HEK293T (cell line): Measurements from ENCODE around the gene SERTAD4.

Experiments
- ARNT ChIP-seq: fragments of 450-650 bp; IDR thresholded peaks from 2 replicates; pipeline ENCODE4 v1.6.1; 2017; ENCODE audit warnings: mild to moderate bottlenecking
- ELF4 ChIP-seq: fragments of 450-650 bp; IDR thresholded peaks from 2 replicates; pipeline ENCODE4 v1.6.1; 2017; ENCODE audit warnings: antibody characterized with exemption
- FOXA1 ChIP-seq: fragments of 450-650 bp; IDR thresholded peaks from 2 replicates; pipeline ENCODE4 v1.6.1; 2016; ENCODE audit warnings: mild to moderate bottlenecking
- FOXK2 ChIP-seq: fragments of 450-650 bp; IDR thresholded peaks from 2 replicates; pipeline ENCODE4 v1.6.1; 2016; ENCODE audit warnings: mild to moderate bottlenecking
- FOXM1 ChIP-seq: fragments of 450-650 bp; IDR thresholded peaks from 2 replicates; pipeline ENCODE4 v1.6.1; 2017; ENCODE audit warnings: mild to moderate bottlenecking, borderline replicate concordance
- NFRKB ChIP-seq: fragments of 450-650 bp; IDR thresholded peaks from 2 replicates; pipeline ENCODE4 v1.6.1; 2016; ENCODE audit warnings: mild to moderate bottlenecking, moderate library complexity
- SP1 ChIP-seq: fragments of 450-650 bp; IDR thresholded peaks from 2 replicates; pipeline ENCODE4 v1.6.1; 2017
- SUZ12 ChIP-seq: fragments of 450-650 bp; IDR thresholded peaks from 2 replicates; pipeline ENCODE4 v1.6.1; 2016; ENCODE audit warnings: mild to moderate bottlenecking
- TF ChIP-seq, protein P1 (sequence below): fragments of 450-650 bp; IDR thresholded peaks from 2 replicates; pipeline ENCODE4 v1.6.1; 2016

DNA sequence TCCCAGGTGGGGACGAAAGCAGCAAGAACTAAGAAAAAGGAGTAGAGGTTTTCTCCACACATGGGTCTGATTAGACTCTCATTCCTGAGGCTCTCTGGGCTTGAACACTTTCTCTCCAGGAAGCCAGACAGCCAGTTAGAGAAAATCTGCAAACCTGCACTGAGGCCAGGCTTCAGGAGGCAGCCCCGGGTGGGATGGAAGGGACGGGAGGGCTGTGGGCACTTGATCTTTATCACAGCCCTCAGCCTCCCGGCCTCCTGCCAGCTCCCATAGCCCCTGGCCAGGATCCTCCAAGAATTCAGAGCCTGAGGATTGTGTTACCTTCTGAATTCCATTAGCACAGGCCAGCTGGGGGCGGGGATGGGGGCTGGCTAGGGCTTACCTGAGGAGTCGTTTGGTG, 40.1 kb downstream of the SERTAD4 start:
- TF ChIP-seq SUZ12 (no peak), ELF4 (no peak), FOXM1 (no peak), SP1 (no peak), NFRKB (no peak), FOXK2 (no peak), ARNT (no peak), FOXA1 (no peak)
- TF ChIP-seq, protein P1, sequence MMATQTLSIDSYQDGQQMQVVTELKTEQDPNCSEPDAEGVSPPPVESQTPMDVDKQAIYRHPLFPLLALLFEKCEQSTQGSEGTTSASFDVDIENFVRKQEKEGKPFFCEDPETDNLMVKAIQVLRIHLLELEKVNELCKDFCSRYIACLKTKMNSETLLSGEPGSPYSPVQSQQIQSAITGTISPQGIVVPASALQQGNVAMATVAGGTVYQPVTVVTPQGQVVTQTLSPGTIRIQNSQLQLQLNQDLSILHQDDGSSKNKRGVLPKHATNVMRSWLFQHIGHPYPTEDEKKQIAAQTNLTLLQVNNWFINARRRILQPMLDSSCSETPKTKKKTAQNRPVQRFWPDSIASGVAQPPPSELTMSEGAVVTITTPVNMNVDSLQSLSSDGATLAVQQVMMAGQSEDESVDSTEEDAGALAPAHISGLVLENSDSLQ, result no peak
